Islet of Langerhans (tissue), 1 donor: ENCODE measurements around the gene LTA.

Experiments
- FAIRE-seq: peaks from one replicate; lab custom pipeline; 2011; peaks lifted over from hg19 to GRCh38; lab: Jason Lieb, UNC

The LTA gene

GRCh38 chr6:31569861-31570536 is 2.1 kb upstream of the LTA start:
- FAIRE-seq, result no peak

DNA sequence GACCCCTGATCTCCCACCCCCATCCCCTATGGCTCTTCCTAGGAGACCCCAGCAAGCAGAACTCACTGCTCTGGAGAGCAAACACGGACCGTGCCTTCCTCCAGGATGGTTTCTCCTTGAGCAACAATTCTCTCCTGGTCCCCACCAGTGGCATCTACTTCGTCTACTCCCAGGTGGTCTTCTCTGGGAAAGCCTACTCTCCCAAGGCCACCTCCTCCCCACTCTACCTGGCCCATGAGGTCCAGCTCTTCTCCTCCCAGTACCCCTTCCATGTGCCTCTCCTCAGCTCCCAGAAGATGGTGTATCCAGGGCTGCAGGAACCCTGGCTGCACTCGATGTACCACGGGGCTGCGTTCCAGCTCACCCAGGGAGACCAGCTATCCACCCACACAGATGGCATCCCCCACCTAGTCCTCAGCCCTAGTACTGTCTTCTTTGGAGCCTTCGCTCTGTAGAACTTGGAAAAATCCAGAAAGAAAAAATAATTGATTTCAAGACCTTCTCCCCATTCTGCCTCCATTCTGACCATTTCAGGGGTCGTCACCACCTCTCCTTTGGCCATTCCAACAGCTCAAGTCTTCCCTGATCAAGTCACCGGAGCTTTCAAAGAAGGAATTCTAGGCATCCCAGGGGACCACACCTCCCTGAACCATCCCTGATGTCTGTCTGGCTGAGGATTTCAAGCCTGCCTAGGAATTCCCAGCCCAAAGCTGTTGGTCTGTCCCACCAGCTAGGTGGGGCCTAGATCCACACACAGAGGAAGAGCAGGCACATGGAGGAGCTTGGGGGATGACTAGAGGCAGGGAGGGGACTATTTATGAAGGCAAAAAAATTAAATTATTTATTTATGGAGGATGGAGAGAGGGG is 1.4 kb downstream of the LTA start:
- FAIRE-seq, result no peak

DNA sequence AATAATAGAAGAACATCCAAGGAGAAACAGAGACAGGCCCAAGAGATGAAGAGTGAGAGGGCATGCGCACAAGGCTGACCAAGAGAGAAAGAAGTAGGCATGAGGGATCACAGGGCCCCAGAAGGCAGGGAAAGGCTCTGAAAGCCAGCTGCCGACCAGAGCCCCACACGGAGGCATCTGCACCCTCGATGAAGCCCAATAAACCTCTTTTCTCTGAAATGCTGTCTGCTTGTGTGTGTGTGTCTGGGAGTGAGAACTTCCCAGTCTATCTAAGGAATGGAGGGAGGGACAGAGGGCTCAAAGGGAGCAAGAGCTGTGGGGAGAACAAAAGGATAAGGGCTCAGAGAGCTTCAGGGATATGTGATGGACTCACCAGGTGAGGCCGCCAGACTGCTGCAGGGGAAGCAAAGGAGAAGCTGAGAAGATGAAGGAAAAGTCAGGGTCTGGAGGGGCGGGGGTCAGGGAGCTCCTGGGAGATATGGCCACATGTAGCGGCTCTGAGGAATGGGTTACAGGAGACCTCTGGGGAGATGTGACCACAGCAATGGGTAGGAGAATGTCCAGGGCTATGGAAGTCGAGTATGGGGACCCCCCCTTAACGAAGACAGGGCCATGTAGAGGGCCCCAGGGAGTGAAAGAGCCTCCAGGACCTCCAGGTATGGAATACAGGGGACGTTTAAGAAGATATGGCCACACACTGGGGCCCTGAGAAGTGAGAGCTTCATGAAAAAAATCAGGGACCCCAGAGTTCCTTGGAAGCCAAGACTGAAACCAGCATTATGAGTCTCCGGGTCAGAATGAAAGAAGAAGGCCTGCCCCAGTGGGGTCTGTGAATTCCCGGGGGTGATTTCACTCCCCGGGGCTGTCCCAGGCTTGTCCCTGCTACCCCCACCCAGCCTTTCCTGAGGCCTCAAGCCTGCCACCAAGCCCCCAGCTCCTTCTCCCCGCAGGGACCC is 2.3 kb downstream of the LTA start:
- no peak for FAIRE-seq

GRCh38 chr6:31575335-31575901 is 3.3 kb downstream of the LTA start, which contains the start of gene TNF:
Gene TNF (plus strand): TSS chr6:31575565. CDS start chr6:31575742, 177 bp downstream.
- no peak for FAIRE-seq

DNA sequence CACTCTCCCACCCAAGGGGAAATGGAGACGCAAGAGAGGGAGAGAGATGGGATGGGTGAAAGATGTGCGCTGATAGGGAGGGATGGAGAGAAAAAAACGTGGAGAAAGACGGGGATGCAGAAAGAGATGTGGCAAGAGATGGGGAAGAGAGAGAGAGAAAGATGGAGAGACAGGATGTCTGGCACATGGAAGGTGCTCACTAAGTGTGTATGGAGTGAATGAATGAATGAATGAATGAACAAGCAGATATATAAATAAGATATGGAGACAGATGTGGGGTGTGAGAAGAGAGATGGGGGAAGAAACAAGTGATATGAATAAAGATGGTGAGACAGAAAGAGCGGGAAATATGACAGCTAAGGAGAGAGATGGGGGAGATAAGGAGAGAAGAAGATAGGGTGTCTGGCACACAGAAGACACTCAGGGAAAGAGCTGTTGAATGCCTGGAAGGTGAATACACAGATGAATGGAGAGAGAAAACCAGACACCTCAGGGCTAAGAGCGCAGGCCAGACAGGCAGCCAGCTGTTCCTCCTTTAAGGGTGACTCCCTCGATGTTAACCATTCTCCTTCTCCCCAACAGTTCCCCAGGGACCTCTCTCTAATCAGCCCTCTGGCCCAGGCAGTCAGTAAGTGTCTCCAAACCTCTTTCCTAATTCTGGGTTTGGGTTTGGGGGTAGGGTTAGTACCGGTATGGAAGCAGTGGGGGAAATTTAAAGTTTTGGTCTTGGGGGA is 4.0 kb downstream of the LTA start:
- FAIRE-seq, result no peak

GRCh38 chr6:31576897-31577578 is 4.9 kb downstream of the LTA start:
- FAIRE-seq, result no peak

GRCh38 chr6:31577579-31577966 is 5.5 kb downstream of the LTA start:
- no peak for FAIRE-seq

DNA sequence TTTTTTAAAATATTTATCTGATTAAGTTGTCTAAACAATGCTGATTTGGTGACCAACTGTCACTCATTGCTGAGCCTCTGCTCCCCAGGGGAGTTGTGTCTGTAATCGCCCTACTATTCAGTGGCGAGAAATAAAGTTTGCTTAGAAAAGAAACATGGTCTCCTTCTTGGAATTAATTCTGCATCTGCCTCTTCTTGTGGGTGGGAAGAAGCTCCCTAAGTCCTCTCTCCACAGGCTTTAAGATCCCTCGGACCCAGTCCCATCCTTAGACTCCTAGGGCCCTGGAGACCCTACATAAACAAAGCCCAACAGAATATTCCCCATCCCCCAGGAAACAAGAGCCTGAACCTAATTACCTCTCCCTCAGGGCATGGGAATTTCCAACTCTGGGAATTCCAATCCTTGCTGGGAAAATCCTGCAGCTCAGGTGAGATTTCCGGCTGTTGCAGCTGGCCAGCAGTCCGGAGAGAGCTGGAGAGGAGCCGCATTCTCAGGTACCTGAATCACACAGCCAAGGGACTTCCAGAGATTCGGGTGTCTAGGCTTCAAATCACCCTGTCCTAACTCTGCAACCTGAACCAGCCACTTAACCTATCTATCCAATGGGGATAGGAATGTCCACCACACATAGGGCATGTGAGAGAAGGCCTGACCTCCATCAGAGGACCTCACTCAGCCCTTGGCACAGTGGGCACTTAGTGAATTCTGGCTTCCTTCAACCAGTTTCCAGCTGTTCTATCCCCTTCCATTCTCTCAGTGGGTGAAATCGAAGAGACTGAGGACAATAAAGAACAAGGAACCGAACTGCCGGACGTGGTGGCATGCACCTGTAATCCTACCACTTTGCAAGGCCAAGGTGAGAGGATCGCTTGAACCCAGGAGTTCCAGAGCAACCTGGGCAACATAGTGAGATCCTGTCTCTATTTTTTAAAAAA is 6.4 kb downstream of the LTA start:
- no peak for FAIRE-seq

- FAIRE-seq, result no peak
Observed at GRCh38 chr6:31579119-31579505, 7.0 kb downstream of the LTA start.

DNA sequence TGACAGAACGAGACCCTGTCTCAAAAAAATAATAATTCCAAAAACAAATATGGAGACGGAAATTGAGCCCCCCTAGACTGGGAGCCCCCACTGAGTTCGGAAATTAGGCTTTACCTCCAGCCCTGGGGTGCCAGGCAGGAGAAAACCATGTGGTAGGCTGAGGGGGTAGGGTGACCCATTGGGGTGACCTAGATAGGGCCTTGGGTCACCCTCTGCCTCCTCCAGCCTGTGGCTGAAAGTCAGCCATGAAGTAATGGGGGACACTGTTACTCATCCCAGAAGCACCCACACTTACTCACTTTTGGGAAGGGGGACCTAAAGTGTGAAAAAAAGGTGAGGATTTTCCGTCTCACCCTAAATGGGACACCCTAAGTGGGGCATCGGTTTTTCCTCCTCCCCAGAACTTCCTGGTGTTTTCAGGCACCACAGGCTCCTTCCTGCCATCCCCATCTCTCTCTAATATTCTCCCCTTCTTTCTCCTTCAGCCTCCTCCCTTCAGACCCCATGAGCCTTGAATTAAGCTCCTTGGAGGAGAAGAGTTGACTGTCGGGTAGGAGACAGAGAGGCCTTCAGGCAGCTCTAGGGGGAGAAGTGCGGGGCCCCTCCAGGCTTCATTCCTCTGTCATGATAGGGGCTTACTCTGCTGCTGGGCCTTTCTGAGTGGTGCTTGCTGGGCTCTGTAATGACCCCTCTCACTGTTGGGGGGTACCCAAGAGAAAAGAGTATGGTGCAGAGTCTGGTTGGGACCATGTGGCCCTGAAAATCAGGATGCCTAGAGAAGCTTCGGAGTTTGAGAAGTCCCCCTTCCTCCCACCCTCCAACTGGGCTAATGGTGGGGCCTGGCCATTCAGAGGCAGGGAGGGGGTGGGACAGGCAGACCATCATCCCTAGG is 7.7 kb downstream of the LTA start:
- FAIRE-seq, result no peak

GRCh38 chr6:31580438-31580740 is 8.3 kb downstream of the LTA start:
- no peak for FAIRE-seq

GRCh38 chr6:31580807-31581433 is 8.8 kb downstream of the LTA start:
- no peak for FAIRE-seq

DNA sequence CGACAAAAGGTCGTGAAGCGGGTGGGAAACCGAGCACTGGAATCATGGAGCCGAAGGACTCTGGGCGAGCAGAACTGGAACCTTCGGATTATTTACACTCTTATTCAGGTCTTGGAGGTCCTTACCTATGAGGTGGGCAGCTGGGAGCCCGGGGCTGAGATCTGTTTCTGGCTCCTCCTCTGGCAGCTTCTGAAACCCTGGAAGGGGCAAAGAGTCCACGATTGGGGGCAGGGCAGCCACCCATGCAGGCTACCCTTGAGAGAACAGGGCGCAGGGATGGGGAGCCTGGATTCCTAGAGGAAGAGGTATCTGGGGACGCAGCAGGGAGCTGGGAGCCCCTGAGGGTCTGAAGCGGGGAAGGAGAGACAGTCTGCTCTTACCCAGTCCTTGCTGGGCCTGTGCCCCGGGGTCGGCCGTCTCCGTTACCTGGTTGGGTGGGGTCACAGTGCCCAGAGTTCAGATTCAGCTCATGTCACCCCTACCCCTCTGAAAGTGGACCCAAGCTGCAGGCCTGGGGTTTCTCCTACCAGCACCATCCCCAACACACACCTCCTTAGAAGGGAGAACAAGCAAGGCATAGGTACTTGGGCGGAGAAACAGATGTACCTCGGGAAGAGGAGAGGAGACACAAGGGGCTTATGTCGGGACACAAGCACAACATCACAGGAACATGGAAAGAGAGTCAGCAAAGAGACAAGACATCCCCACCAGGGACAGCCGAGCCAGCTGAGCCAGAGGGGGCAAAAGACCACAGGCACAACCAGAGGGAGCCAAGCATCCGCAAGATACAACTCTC is 9.5 kb downstream of the LTA start:
- no peak for FAIRE-seq

DNA sequence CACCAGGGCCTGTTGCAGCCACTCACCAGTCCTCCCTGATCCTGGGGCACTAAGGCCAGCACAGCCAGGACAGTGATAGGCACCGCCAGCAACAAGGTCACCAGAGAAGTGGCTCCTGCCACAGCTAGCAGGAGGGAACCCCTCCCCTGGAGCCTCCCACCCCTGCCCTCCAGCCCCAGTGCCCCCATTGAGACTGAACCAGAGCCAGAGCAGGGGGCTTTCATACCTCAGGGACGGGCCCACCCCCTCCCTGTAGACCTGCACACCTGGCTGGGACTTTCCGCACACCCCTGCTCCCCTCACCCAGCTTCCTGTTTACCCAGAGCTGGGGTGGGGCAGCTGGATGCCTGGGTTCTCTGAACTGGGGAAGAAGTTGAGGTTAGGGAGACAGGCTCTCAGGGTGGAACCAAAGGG is 10.1 kb downstream of the LTA start, which contains the start of gene LTB:
LTB (minus strand) TSS at position 195 of the 414 bp plus-strand sequence; CDS start at position 188, 7 bp downstream.
- no peak for FAIRE-seq

- no peak for FAIRE-seq
Observed at GRCh38 chr6:31585491-31585890, 13.4 kb downstream of the LTA start.

GRCh38 chr6:31586008-31586407 is 13.9 kb downstream of the LTA start, which contains the start of gene LST1:
Gene LST1 (plus strand): TSS chr6:31586277. CDS start chr6:31587300, 1,023 bp downstream.
- FAIRE-seq, result no peak

DNA sequence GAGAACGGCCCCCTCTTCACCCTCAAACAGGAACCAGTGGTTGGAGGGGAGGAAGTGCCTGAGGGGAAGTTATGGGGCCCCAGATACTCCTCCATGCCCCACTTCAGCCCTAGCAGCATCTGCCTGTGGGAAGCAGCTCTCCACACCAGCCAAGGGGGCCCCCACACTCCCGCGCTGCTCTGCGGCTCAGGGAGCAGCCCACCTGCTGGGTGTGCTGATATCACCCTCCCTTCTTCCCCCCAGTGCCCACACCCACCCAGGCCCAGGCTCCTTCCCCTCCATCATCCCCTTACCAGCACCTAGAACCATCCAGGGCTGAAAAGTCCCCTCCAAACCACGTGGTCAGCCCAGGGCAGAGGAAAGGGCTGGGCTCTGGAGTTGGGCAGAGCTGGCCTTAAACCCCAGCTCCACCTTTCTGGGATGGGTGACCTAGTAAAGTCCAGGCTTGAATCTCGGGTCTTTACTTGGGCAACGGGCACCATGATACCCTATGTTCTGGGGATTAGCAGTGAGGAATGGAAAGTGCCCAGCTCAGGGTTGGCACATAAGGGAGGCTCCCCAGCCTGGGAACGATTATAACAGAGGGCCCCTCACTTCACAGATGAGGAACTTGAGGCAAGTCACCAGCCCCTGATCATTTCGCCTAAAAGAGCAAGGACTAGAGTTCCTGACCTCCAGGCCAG is 14.7 kb downstream of the LTA start:
- no peak for FAIRE-seq
